SK-MEL-5 (cell line): ENCODE results near the gene LRRC7. TPM values are rescaled to one million over a fixed set of nuclear protein-coding genes. Genes with fewer than 3 reads are reported as not detected.

ENCODE experiments used
- DNase-seq: peaks from one replicate; pipeline ENCODE4 v3.0.0-alpha.2; 2016; ENCODE audit warnings: low read depth, low spot score
- in situ Hi-C: cut with HindIII; loops from 2 replicates; pipeline ENCODE4 v1.10.0; 2016; ENCODE audit warnings: low sequenced_read_pairs, high pct_unique_total_duplicates, low pct_unique_long_range_greater_than_20kb
- total RNA-seq: library from RNA; depleted of rRNA; stranded (reverse); fragments of >200 nt; shearing (Covaris generic); gene quantifications from 2 replicates; pipeline ENCODE4 v1.2.3, GENCODE V29; 2014

The LRRC7 gene
- total RNA-seq, 1 experiment from 2014 or later, result not detected

- in situ Hi-C loops, result no loop called here
- DNase-seq, result no peak
Measured at GRCh38 chr1:69570356-69570755, 2.6 kb downstream of the LRRC7 start.

- no peak for DNase-seq
Measured at GRCh38 chr1:69572921-69573320, 5.2 kb downstream of the LRRC7 start.

GRCh38 chr1:69573911-69574310 lies 6.2 kb downstream of the LRRC7 start:
- no peak for DNase-seq
- in situ Hi-C loops, result no loop called here

More at GRCh38 chr1:69572921-69573320, 5.2 kb downstream of the LRRC7 start:
- in situ Hi-C loops, result no loop called here

GRCh38 chr1:69585666-69586065 lies 17.9 kb downstream of the LRRC7 start:
- DNase-seq, result no peak
- in situ Hi-C loops, result no loop called here

- no peak for DNase-seq
- in situ Hi-C loops, result no loop called here
Measured at GRCh38 chr1:69587391-69587790, 19.7 kb downstream of the LRRC7 start.

GRCh38 chr1:69589799-69590198 lies 22.1 kb downstream of the LRRC7 start:
- DNase-seq, result no peak
- in situ Hi-C loops, result no loop called here

GRCh38 chr1:69592341-69592740 lies 24.6 kb downstream of the LRRC7 start:
- in situ Hi-C loops, result no loop called here
- DNase-seq, result no peak

GRCh38 chr1:69595486-69595885 lies 27.8 kb downstream of the LRRC7 start:
- in situ Hi-C loops, result no loop called here
- DNase-seq, result no peak

GRCh38 chr1:69611316-69611715 lies 43.6 kb downstream of the LRRC7 start:
- in situ Hi-C loops, result no loop called here
- DNase-seq, result no peak

- in situ Hi-C loops, result no loop called here
- DNase-seq, result no peak
Measured at GRCh38 chr1:69613414-69613813, 45.7 kb downstream of the LRRC7 start.

- in situ Hi-C loops, result no loop called here
- no peak for DNase-seq
Measured at GRCh38 chr1:69638673-69639072, 71.0 kb downstream of the LRRC7 start.

- DNase-seq, result no peak
- in situ Hi-C loops, result no loop called here
Measured at GRCh38 chr1:69639159-69639558, 71.4 kb downstream of the LRRC7 start.

- no peak for DNase-seq
- in situ Hi-C loops, result no loop called here
Measured at GRCh38 chr1:69643266-69643665, 75.5 kb downstream of the LRRC7 start.

- in situ Hi-C loops, result no loop called here
- no peak for DNase-seq
Measured at GRCh38 chr1:69645477-69645876, 77.8 kb downstream of the LRRC7 start.

- in situ Hi-C loops, result no loop called here
- no peak for DNase-seq
Measured at GRCh38 chr1:69648486-69648885, 80.8 kb downstream of the LRRC7 start.

- no peak for DNase-seq
- in situ Hi-C loops, result no loop called here
Measured at GRCh38 chr1:69649383-69649990, 81.8 kb downstream of the LRRC7 start.

- in situ Hi-C loops, result no loop called here
- DNase-seq, result no peak
Measured at GRCh38 chr1:69650779-69651178, 83.1 kb downstream of the LRRC7 start.

GRCh38 chr1:69651656-69652055 lies 83.9 kb downstream of the LRRC7 start:
- DNase-seq, result no peak
- in situ Hi-C loops, result no loop called here

GRCh38 chr1:69657971-69658370 lies 90.2 kb downstream of the LRRC7 start:
- in situ Hi-C loops, result no loop called here
- DNase-seq, result no peak

- DNase-seq, result no peak
- in situ Hi-C loops, result no loop called here
Measured at GRCh38 chr1:69661686-69662085, 94.0 kb downstream of the LRRC7 start.
